OCI-LY1 (cell line): ENCODE data around the gene D2HGDH.

Experiments used
- H2AFZ ChIP-seq: fragments of 200-600 bp; sonication (generic), shearing (Covaris generic); 2 replicates; pipeline ENCODE4 v1.6.0; 2014; ENCODE audit warnings: antibody characterized with exemption, mild to moderate bottlenecking, low read length
- H3F3A ChIP-seq: fragments of 200-600 bp; sonication (generic), shearing (Covaris generic); 2 replicates; pipeline ENCODE4 v1.6.0; 2014; ENCODE audit warnings: mild to moderate bottlenecking, antibody characterized with exemption, low read length, moderate library complexity; ENCODE audit not compliant: insufficient read depth
- H3K27ac ChIP-seq: fragments of 200-600 bp; sonication (generic); 2 replicates; pipeline ENCODE4 v1.5.1; 2014; ENCODE audit warnings: low read length, mixed run types, mild to moderate bottlenecking, low read depth; ENCODE audit not compliant: poor library complexity, severe bottlenecking
- H3K27me3 ChIP-seq: fragments of 200-600 bp; sonication (generic); 2 replicates; pipeline ENCODE4 v1.6.0; 2014; ENCODE audit warnings: antibody characterized with exemption, mild to moderate bottlenecking, low read length, moderate library complexity; ENCODE audit not compliant: insufficient read depth
- H3K36me3 ChIP-seq: fragments of 200-600 bp; sonication (generic); 2 replicates; pipeline ENCODE4 v1.6.1; 2014; ENCODE audit warnings: mild to moderate bottlenecking, antibody characterized with exemption, low read length, moderate library complexity, mixed read lengths; ENCODE audit not compliant: insufficient read depth
- H3K4me1 ChIP-seq: fragments of 200-600 bp; sonication (generic); 2 replicates; pipeline ENCODE4 v1.5.1; 2014; ENCODE audit warnings: mild to moderate bottlenecking, low read length, moderate library complexity; ENCODE audit not compliant: insufficient read depth, severe bottlenecking
- H3K4me2 ChIP-seq: fragments of 200-600 bp; sonication (generic), shearing (Covaris generic); 2 replicates; pipeline ENCODE4 v1.6.1; 2014; ENCODE audit warnings: low read length
- H3K4me3 ChIP-seq: fragments of 200-600 bp; sonication (generic); 2 replicates; pipeline ENCODE4 v1.5.1; 2014; ENCODE audit warnings: low read length, low read depth, mild to moderate bottlenecking, mixed read lengths; ENCODE audit not compliant: poor library complexity, severe bottlenecking
- H3K79me2 ChIP-seq: fragments of 200-600 bp; shearing (Covaris generic); 2 replicates; pipeline ENCODE4 v1.6.1; 2016; ENCODE audit warnings: mixed run types, low read length, mixed read lengths; ENCODE audit not compliant: insufficient read depth
- H3K9ac ChIP-seq: fragments of 200-600 bp; sonication (generic), shearing (Covaris generic); 2 replicates; pipeline ENCODE4 v1.6.1; 2014; ENCODE audit warnings: mild to moderate bottlenecking, low read length, mixed read lengths
- H3K9me2 ChIP-seq: fragments of 200-600 bp; sonication (generic), shearing (Covaris generic); 2 replicates; pipeline ENCODE4 v1.6.1; 2014; ENCODE audit warnings: low read depth, mild to moderate bottlenecking, low read length, mixed read lengths
- H3K9me3 ChIP-seq: fragments of 200-600 bp; shearing (Covaris generic); 2 replicates; pipeline ENCODE4 v1.6.1; 2014; ENCODE audit warnings: low read length, mixed read lengths
- H4K20me1 ChIP-seq: fragments of 200-600 bp; sonication (generic), shearing (Covaris generic); 2 replicates; pipeline ENCODE4 v1.6.0; 2016; ENCODE audit warnings: mild to moderate bottlenecking, low read length; ENCODE audit not compliant: insufficient read depth
- EZH2 ChIP-seq: fragments of 200-600 bp; sonication (generic), shearing (Covaris generic); IDR thresholded peaks from 2 replicates; pipeline ENCODE4 v1.8.0; 2017; ENCODE audit warnings: borderline replicate concordance, mixed run types, mild to moderate bottlenecking, antibody characterized with exemption, low read length, moderate library complexity, mixed read lengths
- TF ChIP-seq, protein P1 (sequence below): fragments of 200-600 bp; sonication (generic), shearing (Covaris generic); IDR thresholded peaks from 2 replicates; pipeline ENCODE4 v1.5.1; 2017; ENCODE audit warnings: mild to moderate bottlenecking, antibody characterized with exemption, low read length, moderate library complexity, mixed read lengths

D2HGDH gene

GRCh38 chr2:241808721-241809382, 74.4 kb downstream of the D2HGDH start, which contains the start of gene NEU4:
TSS of gene NEU4 (plus strand) at chr2:241809193. CDS start at chr2:241814485, 5,292 bp downstream.
- H3K4me3 ChIP-seq = no peak within 1 kb of the TSS
- no peaks in the 10 kb centered on the region for H3F3A ChIP-seq
- H4K20me1 ChIP-seq = no peaks in the 10 kb centered on the region
- H3K4me2 ChIP-seq = no peak within 1 kb of the TSS
- no peaks in the 10 kb centered on the region for H3K9me3 ChIP-seq
- no peak within 1 kb of the TSS for H3K27ac ChIP-seq
- H3K27me3 ChIP-seq = no peaks in the 10 kb centered on the region
- no peak for TF ChIP-seq EZH2
- TF ChIP-seq, protein P1, sequence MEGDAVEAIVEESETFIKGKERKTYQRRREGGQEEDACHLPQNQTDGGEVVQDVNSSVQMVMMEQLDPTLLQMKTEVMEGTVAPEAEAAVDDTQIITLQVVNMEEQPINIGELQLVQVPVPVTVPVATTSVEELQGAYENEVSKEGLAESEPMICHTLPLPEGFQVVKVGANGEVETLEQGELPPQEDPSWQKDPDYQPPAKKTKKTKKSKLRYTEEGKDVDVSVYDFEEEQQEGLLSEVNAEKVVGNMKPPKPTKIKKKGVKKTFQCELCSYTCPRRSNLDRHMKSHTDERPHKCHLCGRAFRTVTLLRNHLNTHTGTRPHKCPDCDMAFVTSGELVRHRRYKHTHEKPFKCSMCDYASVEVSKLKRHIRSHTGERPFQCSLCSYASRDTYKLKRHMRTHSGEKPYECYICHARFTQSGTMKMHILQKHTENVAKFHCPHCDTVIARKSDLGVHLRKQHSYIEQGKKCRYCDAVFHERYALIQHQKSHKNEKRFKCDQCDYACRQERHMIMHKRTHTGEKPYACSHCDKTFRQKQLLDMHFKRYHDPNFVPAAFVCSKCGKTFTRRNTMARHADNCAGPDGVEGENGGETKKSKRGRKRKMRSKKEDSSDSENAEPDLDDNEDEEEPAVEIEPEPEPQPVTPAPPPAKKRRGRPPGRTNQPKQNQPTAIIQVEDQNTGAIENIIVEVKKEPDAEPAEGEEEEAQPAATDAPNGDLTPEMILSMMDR = no peak
- H2AFZ ChIP-seq = no peak within 1 kb of the TSS
- no peaks in the 10 kb centered on the region for H3K79me2 ChIP-seq
- H3K9ac ChIP-seq = no peak within 1 kb of the TSS
- H3K36me3 ChIP-seq = no peaks in the 10 kb centered on the region
- H3K9me2 ChIP-seq = no peaks in the 10 kb centered on the region
- peaks cover 3% of the 10 kb centered on the region for H3K4me1 ChIP-seq

- H3K36me3 ChIP-seq = no peaks in the 10 kb centered on the region
Observed at GRCh38 chr2:241809383-241810306, 75.2 kb downstream of the D2HGDH start.

More at GRCh38 chr2:241809383-241810306, 75.2 kb downstream of the D2HGDH start:
- no peaks in the 10 kb centered on the region for H3K79me2 ChIP-seq
- no peak overlapping the region for H3K4me2 ChIP-seq
- no peaks in the 10 kb centered on the region for H3K27me3 ChIP-seq
- H3K4me1 ChIP-seq = no peaks in the 10 kb centered on the region
- H2AFZ ChIP-seq = no peak overlapping the region
- no peaks in the 10 kb centered on the region for H3K9me2 ChIP-seq
- no peaks in the 10 kb centered on the region for H3K9me3 ChIP-seq
- H4K20me1 ChIP-seq = no peaks in the 10 kb centered on the region
- no peak for TF ChIP-seq EZH2
- TF ChIP-seq, protein P1 = no peak
- no peak overlapping the region for H3K27ac ChIP-seq
- H3F3A ChIP-seq = no peaks in the 10 kb centered on the region
- H3K4me3 ChIP-seq = no peak overlapping the region
- H3K9ac ChIP-seq = no peak overlapping the region
